Neural cell (in vitro differentiated cells): ENCODE data around the gene LRP1-AS. TPM values are rescaled to one million over a fixed set of nuclear protein-coding genes. Genes with fewer than 3 reads are reported as not detected.

ENCODE experiments used
- H2AFZ ChIP-seq: fragments of 200-600, 300-800 bp; sonication (generic), shearing (Covaris generic); 2 replicates; pipeline ENCODE4 v1.6.0; 2014; ENCODE audit warnings: low read depth, mild to moderate bottlenecking, antibody characterized with exemption, low read length, moderate library complexity
- H3F3A ChIP-seq: fragments of 200-600 bp; shearing (Covaris generic); 2 replicates; pipeline ENCODE4 v1.6.1; 2016; ENCODE audit warnings: mild to moderate bottlenecking, moderate library complexity, mixed read lengths, antibody characterized with exemption, low read length; ENCODE audit not compliant: insufficient read depth, poor library complexity, severe bottlenecking
- H3K27ac ChIP-seq: fragments of 200-600, 300-800 bp; sonication (generic), shearing (Covaris generic); 2 replicates; pipeline ENCODE4 v1.5.1; 2014; ENCODE audit warnings: mild to moderate bottlenecking, low read length, moderate library complexity
- H3K27me3 ChIP-seq: fragments of 300-800, 200-600 bp; sonication (generic), shearing (Covaris generic); 2 replicates; pipeline ENCODE4 v1.6.0; 2014; ENCODE audit warnings: mild to moderate bottlenecking, low read depth, low read length, moderate library complexity; ENCODE audit not compliant: insufficient read depth
- H3K36me3 ChIP-seq: fragments of 300-800, 200-600 bp; sonication (generic), shearing (Covaris generic); 2 replicates; pipeline ENCODE4 v1.5.1; 2014; ENCODE audit warnings: mild to moderate bottlenecking, antibody characterized with exemption, low read length, moderate library complexity; ENCODE audit not compliant: insufficient read depth
- H3K4me2 ChIP-seq: fragments of 300-800, 200-600 bp; sonication (generic), shearing (Covaris generic); 2 replicates; pipeline ENCODE4 v1.6.0; 2014; ENCODE audit warnings: mild to moderate bottlenecking, low read length
- H3K4me3 ChIP-seq: fragments of 300-800, 200-600 bp; sonication (generic), shearing (Covaris generic); 2 replicates; pipeline ENCODE4 v1.5.1; 2014; ENCODE audit warnings: mild to moderate bottlenecking, low read length, moderate library complexity
- H3K79me2 ChIP-seq: fragments of 200-600 bp; shearing (Covaris generic); replicated peaks from 2 replicates; pipeline ENCODE4 v1.6.0; 2014; ENCODE audit warnings: mild to moderate bottlenecking, low read length, moderate library complexity; ENCODE audit not compliant: insufficient read depth
- H3K9ac ChIP-seq: fragments of 300-800, 200-600 bp; sonication (generic), shearing (Covaris generic); 2 replicates; pipeline ENCODE4 v1.6.1; 2016; ENCODE audit warnings: mild to moderate bottlenecking, low read length, mixed read lengths
- H3K9me2 ChIP-seq: fragments of 200-600 bp; shearing (Covaris generic); 2 replicates; pipeline ENCODE4 v1.6.1; 2016; ENCODE audit warnings: mild to moderate bottlenecking, low read length, mixed read lengths; ENCODE audit not compliant: insufficient read depth
- H3K9me3 ChIP-seq: fragments of 200-600, 300-800 bp; sonication (generic), shearing (Covaris generic); 2 replicates; pipeline ENCODE4 v1.6.1; 2016; ENCODE audit warnings: mild to moderate bottlenecking, mixed run types, low read length, moderate library complexity, mixed read lengths
- H4K20me1 ChIP-seq: fragments of 200-600 bp; shearing (Covaris generic); 2 replicates; pipeline ENCODE4 v1.6.1; 2016; ENCODE audit warnings: mild to moderate bottlenecking, mixed run types; ENCODE audit not compliant: insufficient read depth
- EP300 ChIP-seq: fragments of 450-650 bp; conservative IDR thresholded peaks from 2 replicates; pipeline ENCODE4 v1.6.1; 2014; ENCODE audit warnings: antibody characterized with exemption, mild to moderate bottlenecking, moderate library complexity; ENCODE audit not compliant: poor library complexity, severe bottlenecking
- EZH2 ChIP-seq: fragments of 200-600, 300-800 bp; shearing (Covaris generic), sonication (generic); IDR thresholded peaks from 2 replicates; pipeline ENCODE4 v1.6.1; 2014; ENCODE audit warnings: antibody characterized with exemption, low read length, borderline replicate concordance, mild to moderate bottlenecking; ENCODE audit not compliant: insufficient read depth, poor library complexity, severe bottlenecking
- MXI1 ChIP-seq: fragments of 450-650 bp; conservative IDR thresholded peaks from 2 replicates; pipeline ENCODE4 v1.6.1; 2014; ENCODE audit warnings: antibody characterized with exemption, mild to moderate bottlenecking; ENCODE audit not compliant: poor library complexity, severe bottlenecking
- POLR2AphosphoS5 ChIP-seq: IDR thresholded peaks from 2 replicates; pipeline ENCODE4 v1.6.1; 2012
- RAD21 ChIP-seq: fragments of 450-650 bp; conservative IDR thresholded peaks from 2 replicates; pipeline ENCODE4 v1.6.1; 2014; ENCODE audit warnings: antibody characterized with exemption, mild to moderate bottlenecking, moderate library complexity
- SMC3 ChIP-seq: fragments of 450-650 bp; conservative IDR thresholded peaks from 2 replicates; pipeline ENCODE4 v1.6.1; 2014; ENCODE audit warnings: antibody characterized with exemption, mild to moderate bottlenecking, moderate library complexity; ENCODE audit not compliant: poor library complexity
- TAF1 ChIP-seq: IDR thresholded peaks from 2 replicates; pipeline ENCODE4 v1.6.1; 2012; ENCODE audit warnings: low read depth
- polyA plus RNA-seq: library from polyadenylated mRNA; depleted of rRNA; stranded (reverse); fragments of >200 nt; gene quantifications from 2 replicates; pipeline ENCODE4 v1.2.3, GENCODE V29; 2014
- TF ChIP-seq, protein P1 (sequence below): IDR thresholded peaks from 2 replicates; pipeline ENCODE4 v1.6.1; 2012; ENCODE audit warnings: borderline replicate concordance
- TF ChIP-seq, protein P2 (sequence below): fragments of 450-650 bp; IDR thresholded peaks from 2 replicates; pipeline ENCODE4 v1.5.1; 2014; ENCODE audit warnings: antibody characterized with exemption, mild to moderate bottlenecking, moderate library complexity; ENCODE audit not compliant: poor library complexity, severe bottlenecking

LRP1-AS gene
- polyA plus RNA-seq, 1 donor from 2014 or later, result not detected

DNA sequence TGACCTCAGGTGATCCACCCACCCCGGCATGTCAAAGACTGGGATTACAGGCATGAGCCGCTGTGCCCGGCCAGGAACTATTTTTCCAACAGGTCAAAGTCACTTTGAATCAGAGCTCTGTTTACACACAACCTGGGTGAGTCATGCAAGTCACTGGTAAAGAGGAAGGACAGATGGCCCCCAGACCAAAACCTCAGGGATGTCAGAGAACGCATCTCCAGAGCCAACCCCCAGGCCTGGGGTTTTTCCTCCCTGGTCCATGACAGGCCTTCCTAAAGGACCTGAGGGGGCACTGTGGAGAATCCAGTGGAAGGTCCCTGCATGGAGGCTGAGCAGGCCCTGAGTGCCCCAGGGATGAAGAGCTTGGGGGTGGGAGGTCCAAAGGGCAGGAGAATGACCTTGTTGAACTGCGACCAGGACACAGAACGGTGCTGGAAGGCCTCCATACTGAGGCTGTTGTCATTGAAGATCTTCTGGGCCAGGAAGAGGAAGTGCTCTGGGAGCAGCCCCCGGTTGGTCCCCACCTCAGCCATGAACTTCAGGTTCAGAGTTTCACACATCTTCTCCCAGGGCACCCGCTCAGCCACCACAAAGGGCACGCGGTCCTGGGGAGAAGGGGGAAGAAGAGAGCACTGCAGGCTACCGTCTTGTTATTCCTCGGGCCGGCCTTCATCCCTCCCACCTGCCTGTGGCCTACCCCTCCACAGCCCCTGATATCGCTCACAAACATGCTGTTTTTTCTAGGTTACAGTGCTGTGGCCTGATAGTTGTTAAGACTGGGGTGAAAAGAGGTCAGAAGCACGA, 45.3 kb downstream of the LRP1-AS start:
- no peak overlapping the region for H2AFZ ChIP-seq
- no peaks in the 10 kb centered on the region for H3K27me3 ChIP-seq
- no peaks in the 10 kb centered on the region for H3K9me2 ChIP-seq
- H3F3A ChIP-seq, result no peaks in the 10 kb centered on the region
- H3K27ac ChIP-seq, result no peak overlapping the region
- H3K79me2 ChIP-seq, result no peaks in the 10 kb centered on the region
- no peak overlapping the region for H3K4me2 ChIP-seq
- TF ChIP-seq, protein P1, sequence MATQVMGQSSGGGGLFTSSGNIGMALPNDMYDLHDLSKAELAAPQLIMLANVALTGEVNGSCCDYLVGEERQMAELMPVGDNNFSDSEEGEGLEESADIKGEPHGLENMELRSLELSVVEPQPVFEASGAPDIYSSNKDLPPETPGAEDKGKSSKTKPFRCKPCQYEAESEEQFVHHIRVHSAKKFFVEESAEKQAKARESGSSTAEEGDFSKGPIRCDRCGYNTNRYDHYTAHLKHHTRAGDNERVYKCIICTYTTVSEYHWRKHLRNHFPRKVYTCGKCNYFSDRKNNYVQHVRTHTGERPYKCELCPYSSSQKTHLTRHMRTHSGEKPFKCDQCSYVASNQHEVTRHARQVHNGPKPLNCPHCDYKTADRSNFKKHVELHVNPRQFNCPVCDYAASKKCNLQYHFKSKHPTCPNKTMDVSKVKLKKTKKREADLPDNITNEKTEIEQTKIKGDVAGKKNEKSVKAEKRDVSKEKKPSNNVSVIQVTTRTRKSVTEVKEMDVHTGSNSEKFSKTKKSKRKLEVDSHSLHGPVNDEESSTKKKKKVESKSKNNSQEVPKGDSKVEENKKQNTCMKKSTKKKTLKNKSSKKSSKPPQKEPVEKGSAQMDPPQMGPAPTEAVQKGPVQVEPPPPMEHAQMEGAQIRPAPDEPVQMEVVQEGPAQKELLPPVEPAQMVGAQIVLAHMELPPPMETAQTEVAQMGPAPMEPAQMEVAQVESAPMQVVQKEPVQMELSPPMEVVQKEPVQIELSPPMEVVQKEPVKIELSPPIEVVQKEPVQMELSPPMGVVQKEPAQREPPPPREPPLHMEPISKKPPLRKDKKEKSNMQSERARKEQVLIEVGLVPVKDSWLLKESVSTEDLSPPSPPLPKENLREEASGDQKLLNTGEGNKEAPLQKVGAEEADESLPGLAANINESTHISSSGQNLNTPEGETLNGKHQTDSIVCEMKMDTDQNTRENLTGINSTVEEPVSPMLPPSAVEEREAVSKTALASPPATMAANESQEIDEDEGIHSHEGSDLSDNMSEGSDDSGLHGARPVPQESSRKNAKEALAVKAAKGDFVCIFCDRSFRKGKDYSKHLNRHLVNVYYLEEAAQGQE, result no peak
- TF ChIP-seq EZH2, result no peak
- TF ChIP-seq EP300, result no peak
- TF ChIP-seq, protein P2, sequence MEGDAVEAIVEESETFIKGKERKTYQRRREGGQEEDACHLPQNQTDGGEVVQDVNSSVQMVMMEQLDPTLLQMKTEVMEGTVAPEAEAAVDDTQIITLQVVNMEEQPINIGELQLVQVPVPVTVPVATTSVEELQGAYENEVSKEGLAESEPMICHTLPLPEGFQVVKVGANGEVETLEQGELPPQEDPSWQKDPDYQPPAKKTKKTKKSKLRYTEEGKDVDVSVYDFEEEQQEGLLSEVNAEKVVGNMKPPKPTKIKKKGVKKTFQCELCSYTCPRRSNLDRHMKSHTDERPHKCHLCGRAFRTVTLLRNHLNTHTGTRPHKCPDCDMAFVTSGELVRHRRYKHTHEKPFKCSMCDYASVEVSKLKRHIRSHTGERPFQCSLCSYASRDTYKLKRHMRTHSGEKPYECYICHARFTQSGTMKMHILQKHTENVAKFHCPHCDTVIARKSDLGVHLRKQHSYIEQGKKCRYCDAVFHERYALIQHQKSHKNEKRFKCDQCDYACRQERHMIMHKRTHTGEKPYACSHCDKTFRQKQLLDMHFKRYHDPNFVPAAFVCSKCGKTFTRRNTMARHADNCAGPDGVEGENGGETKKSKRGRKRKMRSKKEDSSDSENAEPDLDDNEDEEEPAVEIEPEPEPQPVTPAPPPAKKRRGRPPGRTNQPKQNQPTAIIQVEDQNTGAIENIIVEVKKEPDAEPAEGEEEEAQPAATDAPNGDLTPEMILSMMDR, result no peak
- TF ChIP-seq SMC3, result no peak
- TF ChIP-seq TAF1, result no peak
- TF ChIP-seq POLR2AphosphoS5, result no peak
- no peak for TF ChIP-seq RAD21
- H3K36me3 ChIP-seq, result no peaks in the 10 kb centered on the region
- no peaks in the 10 kb centered on the region for H4K20me1 ChIP-seq
- H3K9ac ChIP-seq, result no peak overlapping the region
- H3K9me3 ChIP-seq, result no peaks in the 10 kb centered on the region
- H3K4me3 ChIP-seq, result no peak overlapping the region

DNA sequence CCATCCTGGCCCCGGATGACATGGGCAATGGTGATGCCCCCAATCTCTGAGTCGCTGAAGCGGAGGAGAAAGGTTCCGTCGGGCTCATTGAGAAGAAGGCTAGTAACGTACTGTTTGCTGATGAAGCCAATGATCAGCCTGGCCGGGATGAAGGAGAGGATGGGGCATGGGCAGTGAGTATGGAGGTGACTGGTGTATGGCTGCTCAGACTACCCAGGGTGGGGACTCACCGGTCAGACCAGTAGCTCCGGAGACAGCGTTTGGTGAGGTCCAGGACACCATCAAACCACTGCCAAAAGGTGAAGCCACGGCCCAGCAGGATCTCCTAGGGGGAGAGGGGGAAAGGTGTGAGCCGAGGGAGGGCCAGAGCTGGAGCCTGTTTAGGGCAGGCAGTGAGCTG, 47.7 kb downstream of the LRP1-AS start:
- no peak overlapping the region for H3K4me3 ChIP-seq
- H3K9ac ChIP-seq, result no peak overlapping the region
- H4K20me1 ChIP-seq, result no peaks in the 10 kb centered on the region
- no peaks in the 10 kb centered on the region for H3K79me2 ChIP-seq
- no peak overlapping the region for H2AFZ ChIP-seq
- H3K27ac ChIP-seq, result no peak overlapping the region
- TF ChIP-seq RAD21 (no peak), EZH2 (no peak), SMC3 (no peak), TAF1 (no peak), MXI1 (no peak), EP300 (no peak), POLR2AphosphoS5 (no peak)
- TF ChIP-seq, protein P1, result no peak
- TF ChIP-seq, protein P2, result no peak
- H3K36me3 ChIP-seq, result no peaks in the 10 kb centered on the region
- no peaks in the 10 kb centered on the region for H3K27me3 ChIP-seq
- H3F3A ChIP-seq, result no peaks in the 10 kb centered on the region
- H3K9me3 ChIP-seq, result no peaks in the 10 kb centered on the region
- no peaks in the 10 kb centered on the region for H3K9me2 ChIP-seq
- no peak overlapping the region for H3K4me2 ChIP-seq
